ENCODE results near the gene DNAJB1. TPM values are rescaled to one million over a fixed set of nuclear protein-coding genes. Genes with fewer than 3 reads are reported as not detected.
A peak's percentile ranks its signal among the peaks of the same experiment; 100 is the strongest.

The DNAJB1 gene
- total and polyA plus RNA-seq, 2 of the 13 experiments (the other 11 are each of a cell fraction or from before 2014, with no cell fraction given) = 87.5 to 97.3 TPM

- TF ChIP-seq RBFOX2 (IDR thresholded peaks at IDR 0.05; ENCODE audit: low read depth, low read length) = 0 out of 2 replicates have a peak, but pooled peaks have one; percentile 39
- TF ChIP-seq ARID4A (CRISPR knock-in tag; IDR thresholded peaks at IDR 0.05; ENCODE audit: borderline replicate concordance) = peak; percentile 27; the same call in 1 of the 2 replicates
- no peak for TF ChIP-seq WIZ (CRISPR knock-in tag; IDR thresholded peaks at IDR 0.05)
- peak; percentile 77 for TF ChIP-seq CTCF (CRISPR knock-in tag; IDR thresholded peaks at IDR 0.05)
- TF ChIP-seq SAP130 (CRISPR knock-in tag; IDR thresholded peaks at IDR 0.05; ENCODE audit: low read depth) = 0 out of 2 replicates have a peak, but pooled peaks have one; percentile 28
- TF ChIP-seq MAZ (IDR thresholded peaks at IDR 0.05; ENCODE audit: borderline replicate concordance, low read depth, low read length) = peak; percentile 57; the same call in 1 of the 2 replicates
- no peak for TF ChIP-seq MAZ (CRISPR knock-in tag; IDR thresholded peaks at IDR 0.05; ENCODE audit: low read depth)
- TF ChIP-seq GTF2F1 (IDR thresholded peaks at IDR 0.05; ENCODE audit: low read length) = no peak
- no peak for TF ChIP-seq ZNF670 (CRISPR knock-in tag; IDR thresholded peaks at IDR 0.05; ENCODE audit: borderline replicate concordance)
- no peak for TF ChIP-seq USF2 (IDR thresholded peaks at IDR 0.05; ENCODE audit: low read depth, low read length)
- no peak for TF ChIP-seq USF2 (CRISPR knock-in tag; IDR thresholded peaks at IDR 0.05; ENCODE audit: borderline replicate concordance)
- TF ChIP-seq ZNF772 (CRISPR knock-in tag; IDR thresholded peaks at IDR 0.05) = no peak
- TF ChIP-seq FUBP1 (CRISPR knock-in tag; IDR thresholded peaks at IDR 0.05; ENCODE audit: borderline replicate concordance) = no peak
- peak; percentile 28; the same call in 1 of the 2 replicates for TF ChIP-seq STAG1 (CRISPR knock-in tag; IDR thresholded peaks at IDR 0.05)
- 0 out of 2 replicates have a peak, but pooled peaks have one; percentile 14 for TF ChIP-seq ZFX (CRISPR knock-in tag; IDR thresholded peaks at IDR 0.05; ENCODE audit: low read depth)
- TF ChIP-seq MXD1 (CRISPR knock-in tag; IDR thresholded peaks at IDR 0.05) = 0 out of 2 replicates have a peak, but pooled peaks have one; percentile 6
- peak; percentile 54; the same call in 1 of the 2 replicates for TF ChIP-seq GABPB1 (CRISPR knock-in tag; IDR thresholded peaks at IDR 0.05)
- peak; percentile 88 for TF ChIP-seq AGO2 (optimal IDR thresholded peaks at IDR 0.05; ENCODE audit: low read depth, low read length)
Observed at GRCh38 chr19:14475251-14476073, 42.7 kb downstream of the DNAJB1 start, which contains the start of gene PTGER1 (continued).
